ENCODE measurements around the gene P2RY11.

P2RY11 gene, protein sequence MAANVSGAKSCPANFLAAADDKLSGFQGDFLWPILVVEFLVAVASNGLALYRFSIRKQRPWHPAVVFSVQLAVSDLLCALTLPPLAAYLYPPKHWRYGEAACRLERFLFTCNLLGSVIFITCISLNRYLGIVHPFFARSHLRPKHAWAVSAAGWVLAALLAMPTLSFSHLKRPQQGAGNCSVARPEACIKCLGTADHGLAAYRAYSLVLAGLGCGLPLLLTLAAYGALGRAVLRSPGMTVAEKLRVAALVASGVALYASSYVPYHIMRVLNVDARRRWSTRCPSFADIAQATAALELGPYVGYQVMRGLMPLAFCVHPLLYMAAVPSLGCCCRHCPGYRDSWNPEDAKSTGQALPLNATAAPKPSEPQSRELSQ

DNA sequence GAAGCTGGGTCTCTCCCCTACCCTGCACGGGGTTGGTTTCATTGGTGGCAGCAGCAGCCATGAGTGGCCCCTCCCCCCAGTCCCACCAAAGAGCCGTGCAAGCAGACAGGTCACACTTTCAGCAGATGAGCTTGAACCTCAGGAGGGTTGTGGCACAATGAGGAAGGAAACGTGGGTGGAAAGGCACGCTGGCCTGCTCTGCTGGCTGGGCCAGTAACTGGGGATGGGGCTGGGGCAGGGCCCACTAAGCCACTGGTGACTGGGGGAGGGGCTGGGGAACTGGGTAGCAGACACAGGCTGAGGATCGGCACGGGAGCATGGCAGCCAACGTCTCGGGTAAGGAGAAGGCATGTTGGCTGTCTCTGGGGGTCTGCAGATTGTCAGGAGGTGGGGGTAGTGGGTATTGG, at the start of gene P2RY11:
TSS of gene P2RY11 (plus strand) at position 289 of the 407 bp plus-strand sequence. CDS start at position 318, 29 bp downstream.
- in situ Hi-C loops (cut with MboI; ENCODE audit: low sequenced_read_pairs) = no loop called here

DNA sequence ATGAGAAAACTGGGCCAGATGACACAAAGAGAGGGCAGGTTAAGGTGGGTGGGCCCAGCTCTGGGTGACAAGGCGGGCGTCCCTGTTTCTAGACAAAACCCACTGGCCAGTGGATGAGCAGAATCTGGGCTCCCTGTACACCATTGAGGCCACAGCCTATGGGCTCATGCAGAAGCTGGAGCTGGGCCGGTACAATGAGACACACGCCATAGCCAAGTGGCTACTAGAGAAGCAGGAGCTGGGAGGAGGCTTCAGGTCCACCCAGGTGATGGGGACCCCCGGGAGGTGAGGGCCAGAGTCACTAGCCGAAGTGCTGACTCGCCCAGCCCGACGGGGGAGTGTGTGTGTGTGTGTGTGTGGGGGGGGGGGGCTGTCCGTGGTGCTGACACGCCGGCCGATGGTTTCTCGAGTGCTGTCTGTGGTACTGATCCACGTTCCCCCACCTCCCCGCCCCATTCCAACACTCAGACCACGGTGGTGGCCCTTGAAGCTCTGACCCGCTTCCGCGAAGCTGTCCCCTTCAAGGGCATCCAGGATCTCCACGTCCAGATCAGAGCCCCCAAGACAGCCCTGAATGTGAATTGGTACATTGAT, 49.7 kb upstream of the P2RY11 start:
- in situ Hi-C loops (cut with MboI; ENCODE audit: low sequenced_read_pairs) = no loop called here

DNA sequence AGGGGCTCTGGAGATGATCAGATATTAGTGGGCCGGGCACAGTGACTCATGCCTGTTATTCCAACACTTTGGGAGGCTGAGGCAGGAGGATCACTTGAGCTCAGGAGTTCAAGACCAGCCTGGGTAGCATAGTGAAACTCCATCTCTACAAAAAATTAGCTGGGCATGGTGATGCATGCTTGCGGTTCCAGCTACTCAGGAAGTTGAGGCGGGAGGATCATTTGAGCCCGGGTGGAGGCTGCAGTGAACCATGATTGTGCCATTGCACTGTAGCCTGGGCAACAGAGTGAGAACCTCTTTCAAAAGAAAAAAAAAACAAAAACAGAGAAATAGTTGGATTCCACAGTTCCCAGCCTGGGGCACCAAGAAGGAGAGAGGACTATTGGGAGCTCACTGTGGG, 43.3 kb upstream of the P2RY11 start:
- in situ Hi-C loops (cut with MboI; ENCODE audit: low sequenced_read_pairs) = no loop called here

DNA sequence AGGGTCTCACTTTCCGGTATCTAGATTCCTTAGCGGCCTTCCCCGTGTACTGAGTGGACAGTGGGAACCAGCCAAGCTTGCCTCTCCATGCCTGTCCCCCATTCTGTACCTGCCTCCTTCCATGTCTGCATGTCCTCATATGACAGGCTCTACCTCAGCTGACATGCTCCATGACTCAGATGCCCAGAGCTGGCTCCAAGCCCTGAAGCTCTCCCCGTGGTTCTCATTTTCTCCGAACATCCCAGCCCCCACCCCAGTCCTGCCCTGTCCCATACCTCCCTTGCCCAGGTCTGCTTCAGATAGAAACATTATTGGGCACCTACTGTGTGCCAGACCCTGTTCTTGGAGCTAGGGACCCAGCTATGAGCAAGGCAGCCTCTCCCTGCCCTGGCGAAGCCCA, 42.4 kb upstream of the P2RY11 start:
- in situ Hi-C loops (cut with MboI; ENCODE audit: low sequenced_read_pairs) = no loop called here

DNA sequence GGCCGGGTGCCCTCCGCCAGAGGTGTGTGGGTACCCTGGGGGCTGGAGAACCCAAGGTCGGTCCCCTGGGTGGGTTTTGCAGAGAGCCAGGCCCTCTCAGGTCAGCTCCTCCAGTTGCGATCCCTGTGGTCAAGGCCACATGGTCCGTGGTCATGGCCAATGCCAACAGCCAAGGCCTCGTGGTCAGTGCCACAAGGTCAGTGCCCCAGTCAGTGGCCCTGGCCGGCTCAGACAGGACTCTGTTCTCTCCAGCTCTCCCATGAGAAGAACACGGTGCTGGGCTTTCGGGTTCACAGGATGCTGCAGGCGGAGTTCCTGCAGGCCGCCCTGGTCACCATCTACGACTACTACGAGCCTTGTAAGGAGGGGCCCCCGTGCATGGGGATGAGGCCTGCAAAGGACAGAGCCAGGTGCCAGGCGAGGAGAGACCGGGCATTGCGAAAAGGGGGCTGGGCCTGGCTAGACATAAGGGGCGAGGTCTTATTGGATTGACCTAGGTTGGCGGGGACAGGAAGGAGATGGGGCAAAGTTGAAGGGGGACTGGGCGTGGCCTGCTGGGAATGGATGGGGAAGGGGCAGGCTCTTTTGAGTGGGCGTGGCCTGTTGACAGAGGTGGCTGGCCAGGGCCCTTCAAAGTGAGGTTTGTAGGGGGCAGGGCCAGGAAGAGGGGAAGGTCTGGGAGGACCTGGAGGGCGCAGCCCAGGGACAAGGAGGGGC, 40.6 kb upstream of the P2RY11 start:
- in situ Hi-C loops (cut with MboI; ENCODE audit: low sequenced_read_pairs) = no loop called here

DNA sequence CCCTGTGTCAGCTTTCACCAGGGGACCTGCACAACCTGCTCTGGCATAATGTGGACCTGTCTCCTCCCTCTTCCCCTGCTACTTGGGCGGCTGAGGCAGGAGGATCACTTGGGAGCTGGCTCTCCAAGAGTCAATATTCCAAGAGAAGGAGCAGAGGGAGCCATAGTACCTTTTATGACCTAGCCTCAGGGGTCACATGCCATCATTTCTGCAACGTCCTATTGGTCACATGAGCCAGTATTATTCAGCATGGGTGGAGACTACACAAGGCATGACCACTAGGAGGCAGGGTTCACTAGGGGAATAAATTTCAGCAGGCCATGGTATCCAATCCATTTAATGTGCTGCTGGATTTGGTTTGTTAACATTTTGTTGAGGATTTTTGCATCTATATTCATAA, 37.3 kb upstream of the P2RY11 start:
- in situ Hi-C loops (cut with MboI; ENCODE audit: low sequenced_read_pairs) = no loop called here

DNA sequence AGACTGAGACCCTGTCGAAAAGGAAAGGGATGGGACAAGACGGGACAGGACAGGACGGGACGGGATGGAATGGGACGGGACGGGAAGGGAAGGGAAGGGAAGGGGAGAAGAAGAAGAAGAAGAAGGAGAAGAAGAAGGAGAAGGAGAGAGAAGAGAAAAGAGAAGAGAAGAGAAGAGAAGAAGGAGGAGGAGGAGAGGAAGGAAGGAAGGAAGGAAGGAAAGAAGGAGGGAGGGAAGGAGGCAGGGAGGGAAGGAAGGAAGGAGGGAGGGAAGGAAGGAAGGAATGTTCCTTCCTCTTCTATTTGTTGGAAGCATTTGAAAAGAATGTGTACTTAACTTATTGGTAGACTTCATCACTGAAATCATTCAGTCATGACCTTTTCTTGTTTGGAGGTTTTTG, 35.0 kb upstream of the P2RY11 start:
- in situ Hi-C loops (cut with MboI; ENCODE audit: low sequenced_read_pairs) = no loop called here

DNA sequence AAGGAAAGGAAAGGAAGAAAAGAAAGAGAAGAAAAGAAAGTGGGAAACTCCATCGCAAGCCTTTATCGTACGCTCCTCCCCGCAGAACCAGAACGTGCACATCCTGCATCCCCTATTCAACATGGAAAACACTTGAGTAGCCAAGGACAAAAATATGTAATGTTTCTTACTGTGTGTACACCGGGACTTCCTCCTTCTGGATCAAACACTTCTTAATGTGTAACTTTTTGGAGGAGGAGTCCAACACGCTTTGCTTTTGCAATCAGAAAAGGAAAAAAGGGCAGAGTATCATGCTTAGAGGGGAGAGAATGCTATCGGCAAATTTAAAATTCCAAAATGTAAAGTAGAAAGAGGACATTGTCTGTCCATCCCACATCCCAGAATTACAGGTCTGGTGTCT, 33.2 kb upstream of the P2RY11 start:
- in situ Hi-C loops (cut with MboI; ENCODE audit: low sequenced_read_pairs) = no loop called here

DNA sequence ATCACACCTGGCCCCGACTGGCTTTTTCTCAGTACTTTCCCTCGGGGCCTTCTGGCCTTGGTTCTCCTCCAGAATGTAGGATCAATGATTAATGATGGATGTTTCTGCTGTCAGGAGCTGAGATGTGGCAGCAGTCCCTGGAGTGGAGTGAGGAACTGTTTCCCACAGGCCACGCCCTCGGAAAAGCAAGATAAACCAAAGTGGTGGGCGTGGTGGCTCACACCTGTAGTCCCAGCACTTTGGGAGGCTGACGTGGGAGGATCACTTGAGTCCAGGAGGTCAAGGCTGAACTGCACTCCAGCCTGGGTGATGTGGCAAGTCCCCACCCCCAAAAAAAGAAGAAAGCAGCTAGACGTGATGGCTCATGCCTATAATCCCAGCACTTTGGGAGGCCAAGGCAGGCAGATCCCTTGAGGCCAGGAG, 32.5 kb upstream of the P2RY11 start:
- in situ Hi-C loops (cut with MboI; ENCODE audit: low sequenced_read_pairs) = no loop called here

DNA sequence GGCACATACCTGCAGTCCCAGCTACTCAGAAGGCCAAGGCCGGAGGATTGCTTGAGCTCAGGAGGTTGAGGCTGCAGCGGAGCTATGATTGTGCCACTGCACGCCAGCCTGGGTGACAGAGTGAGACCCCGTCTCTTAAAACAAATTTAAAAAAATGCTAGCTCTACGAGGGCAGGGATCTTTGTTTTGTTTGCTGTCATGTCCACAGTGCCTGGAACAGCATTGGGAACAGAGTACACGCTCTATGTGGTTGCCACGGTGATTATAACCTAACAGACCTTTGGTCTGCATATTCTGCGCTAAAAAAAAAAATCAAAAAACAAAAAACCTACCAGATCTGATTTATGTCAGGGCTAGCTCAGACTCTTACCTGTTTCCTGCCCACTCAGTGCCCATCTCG, 27.6 kb upstream of the P2RY11 start:
- in situ Hi-C loops (cut with MboI; ENCODE audit: low sequenced_read_pairs) = no loop called here

DNA sequence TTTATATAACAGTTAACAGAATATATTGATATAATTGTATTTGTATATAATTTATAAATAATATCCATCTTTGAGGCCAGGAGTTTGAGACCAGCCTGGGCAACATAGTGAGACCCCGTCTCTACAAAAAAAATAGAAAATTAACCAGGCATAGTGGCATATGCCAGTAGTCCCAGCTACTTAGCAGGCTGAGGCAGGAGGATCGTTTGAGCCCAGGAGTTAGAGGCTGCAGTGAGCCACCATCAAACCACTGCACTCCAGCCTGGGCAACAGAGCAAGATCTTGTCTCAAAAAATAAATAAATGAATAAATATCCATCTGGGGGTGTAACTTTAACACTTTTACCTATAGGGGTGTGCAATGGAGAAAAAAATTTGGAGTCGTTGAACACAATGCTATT, 26.7 kb upstream of the P2RY11 start:
- in situ Hi-C loops (cut with MboI; ENCODE audit: low sequenced_read_pairs) = no loop called here

DNA sequence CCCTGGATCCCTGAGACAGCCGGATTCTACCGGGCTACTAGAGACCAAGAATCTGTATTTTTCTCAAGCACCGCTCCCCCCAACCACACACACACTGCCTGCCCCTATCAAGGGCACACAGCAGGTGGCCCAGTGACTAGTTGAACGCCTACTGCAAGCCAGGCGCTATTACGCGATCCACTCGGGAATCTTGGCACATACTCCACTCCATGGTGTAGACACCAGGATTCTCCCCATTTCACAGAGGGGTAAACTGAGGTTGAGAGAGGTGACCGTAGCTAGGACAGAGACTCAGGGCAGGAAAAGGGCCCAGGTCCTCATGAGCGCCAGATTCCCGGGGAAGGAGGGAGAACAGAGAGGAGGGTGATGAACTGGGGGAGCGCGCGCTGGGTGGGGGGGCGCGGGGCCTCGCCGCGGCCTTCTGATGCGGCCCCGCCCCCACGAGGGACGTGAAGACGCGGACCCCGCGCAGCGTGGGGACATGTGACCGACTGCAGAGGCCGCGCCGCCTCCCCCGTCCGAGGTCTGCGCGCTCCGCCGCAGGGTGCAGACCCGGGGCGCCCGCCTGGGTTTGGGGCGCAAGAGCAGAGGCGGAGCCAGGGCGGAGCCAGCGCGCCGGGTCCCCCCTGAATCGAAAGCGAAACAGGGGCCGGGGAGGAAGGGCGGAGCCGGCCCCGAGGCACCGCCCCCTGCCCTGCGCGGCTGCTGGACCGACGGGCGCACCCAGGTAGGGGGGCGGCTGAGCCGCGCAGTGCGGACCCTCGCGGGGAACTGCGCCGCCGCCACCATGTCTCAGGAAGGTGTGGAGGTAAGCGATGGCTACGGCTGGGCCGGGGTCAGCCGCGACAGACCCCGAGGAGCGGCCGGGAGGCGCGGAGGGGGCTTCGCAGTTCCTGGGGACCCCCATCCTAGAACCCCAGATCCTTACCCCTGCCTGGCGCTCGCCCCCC, 25.6 kb upstream of the P2RY11 start, which contains the start of gene SHFL:
TSS of gene SHFL (plus strand) at position 677 of the 950 bp plus-strand sequence. CDS start at position 788, 111 bp downstream.
- in situ Hi-C loops (cut with MboI; ENCODE audit: low sequenced_read_pairs) = no loop called here

DNA sequence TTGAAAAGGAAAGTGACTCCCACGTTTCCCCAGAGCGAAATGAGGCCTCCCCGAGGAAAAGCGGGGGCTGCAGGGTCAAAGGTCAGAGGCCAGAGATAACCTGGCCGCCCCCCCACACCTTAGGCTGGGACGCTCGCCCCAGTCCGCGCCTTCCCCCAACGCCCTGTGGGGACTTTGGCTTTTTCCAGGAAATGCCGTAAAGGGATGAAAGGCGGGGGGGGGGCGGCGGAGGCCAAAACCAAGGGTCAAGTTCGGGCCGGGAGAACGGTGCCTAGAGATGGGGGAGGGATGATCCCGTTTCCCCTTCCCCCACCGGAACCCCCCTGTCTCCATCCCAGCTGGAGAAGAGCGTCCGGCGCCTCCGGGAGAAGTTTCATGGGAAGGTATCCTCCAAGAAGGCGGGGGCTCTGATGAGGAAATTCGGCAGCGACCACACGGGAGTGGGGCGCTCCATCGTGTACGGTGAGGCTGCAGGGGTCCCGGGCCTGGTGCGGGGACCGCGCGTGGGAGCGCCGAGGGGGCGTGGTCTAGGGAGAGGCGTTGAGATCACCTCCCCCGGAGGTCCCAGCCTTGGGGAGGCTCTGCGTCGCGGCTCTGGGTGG, 24.8 kb upstream of the P2RY11 start:
- in situ Hi-C loops (cut with MboI; ENCODE audit: low sequenced_read_pairs) = no loop called here

DNA sequence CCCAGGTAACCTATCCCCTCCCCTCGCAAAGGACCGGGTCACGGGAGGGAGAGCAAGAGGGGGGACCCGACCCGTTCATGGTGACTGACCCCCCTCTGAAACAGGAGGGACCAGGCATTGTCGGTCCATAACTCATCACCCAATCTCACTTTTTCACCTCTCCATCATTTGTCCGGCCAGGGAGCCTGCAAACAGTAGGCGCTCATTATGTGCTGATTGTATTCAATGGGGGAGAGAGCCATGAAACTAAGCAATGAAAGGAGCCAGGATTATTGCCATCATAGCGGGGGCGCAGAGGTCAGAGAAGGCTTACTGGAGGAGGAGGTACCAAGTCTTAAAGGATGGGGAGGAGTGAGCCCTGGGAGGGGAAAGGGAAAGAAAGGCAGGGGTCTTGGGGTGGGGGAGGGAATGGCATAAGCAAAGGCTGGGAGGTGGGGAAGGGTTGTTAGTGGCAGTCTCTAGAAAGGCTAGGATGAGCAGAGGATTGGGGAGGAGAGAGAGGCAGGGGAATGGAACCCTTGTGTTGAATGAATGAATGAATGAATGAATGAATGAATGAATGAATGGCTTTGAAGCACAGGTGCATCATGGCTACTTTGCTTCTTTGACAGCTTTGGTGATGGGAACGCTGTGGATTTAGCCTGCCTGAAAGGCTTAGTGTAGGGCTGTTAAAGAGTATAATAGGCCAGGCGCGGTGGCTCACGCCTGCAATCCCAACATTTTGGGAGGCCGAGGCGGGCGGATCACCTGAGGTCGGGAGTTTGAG, 24.0 kb upstream of the P2RY11 start:
- in situ Hi-C loops (cut with MboI; ENCODE audit: low sequenced_read_pairs) = no loop called here

DNA sequence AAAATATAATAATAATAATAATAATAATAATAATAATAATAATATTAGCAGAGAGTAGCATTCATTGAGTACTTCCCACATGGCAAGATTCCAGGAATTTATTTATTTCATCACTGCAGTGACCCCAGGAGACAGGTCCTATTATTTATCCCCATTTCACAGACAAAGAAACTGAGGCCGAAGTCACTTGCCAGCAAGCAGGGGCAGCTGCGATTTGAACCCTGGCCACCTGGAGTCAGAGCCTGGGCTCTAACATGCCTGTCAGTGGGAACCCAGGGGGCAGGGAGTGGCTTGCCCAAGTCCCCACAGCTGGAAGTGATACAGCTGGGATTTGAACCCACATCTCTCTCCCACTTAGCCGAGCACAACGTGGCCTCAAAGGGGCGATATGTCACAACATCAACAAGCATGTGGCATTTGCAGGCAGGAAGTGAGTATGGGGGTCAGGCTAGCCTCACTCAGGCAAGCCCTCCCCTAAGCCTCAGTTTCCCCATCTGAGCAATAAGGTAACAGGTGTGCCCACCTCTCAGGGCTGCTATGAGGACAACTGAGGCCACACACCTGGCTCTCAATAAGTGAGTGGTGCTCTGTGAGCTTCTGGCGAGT, 22.4 kb upstream of the P2RY11 start:
- in situ Hi-C loops (cut with MboI; ENCODE audit: low sequenced_read_pairs) = no loop called here

DNA sequence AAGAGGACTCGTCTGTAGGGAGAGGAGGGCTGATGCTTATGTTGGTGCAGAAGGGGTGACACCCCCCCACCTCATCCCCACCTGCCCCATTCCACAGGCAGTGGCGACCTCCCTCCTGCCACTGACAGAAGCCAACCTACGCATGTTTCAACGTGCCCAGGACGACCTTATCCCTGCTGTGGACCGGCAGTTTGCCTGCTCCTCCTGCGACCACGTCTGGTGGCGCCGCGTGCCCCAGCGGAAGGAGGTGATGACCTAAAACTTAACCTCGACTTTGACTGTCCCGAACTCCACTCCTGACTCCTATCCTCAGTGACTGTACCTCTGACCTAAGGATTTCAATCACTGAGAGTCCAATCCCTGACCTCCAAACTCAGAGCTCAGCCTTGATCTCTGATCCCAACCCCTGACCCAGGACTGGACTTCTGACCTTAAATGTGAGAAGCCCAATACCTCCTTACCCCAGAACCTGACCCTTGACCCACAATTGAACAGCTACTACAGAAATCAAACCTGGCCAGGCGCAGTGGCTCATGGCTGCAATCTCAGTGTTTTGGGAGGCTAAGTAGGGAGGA, 21.6 kb upstream of the P2RY11 start:
- in situ Hi-C loops (cut with MboI; ENCODE audit: low sequenced_read_pairs) = no loop called here

DNA sequence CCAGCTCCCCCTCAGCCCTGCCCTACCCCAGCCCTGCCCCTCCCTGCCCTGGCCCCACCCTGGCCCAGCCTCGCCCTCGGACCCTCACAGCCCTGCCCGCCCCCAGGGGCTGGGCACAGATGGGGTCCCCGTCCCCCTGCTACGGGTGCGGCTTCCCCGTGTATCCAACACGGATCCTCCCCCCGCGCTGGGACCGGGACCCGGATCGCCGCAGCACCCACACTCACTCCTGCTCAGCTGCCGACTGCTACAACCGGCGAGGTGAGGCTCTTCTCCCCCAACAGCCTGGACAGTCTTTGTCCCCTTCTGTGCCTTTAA, 20.2 kb upstream of the P2RY11 start:
- in situ Hi-C loops (cut with MboI; ENCODE audit: low sequenced_read_pairs) = no loop called here

DNA sequence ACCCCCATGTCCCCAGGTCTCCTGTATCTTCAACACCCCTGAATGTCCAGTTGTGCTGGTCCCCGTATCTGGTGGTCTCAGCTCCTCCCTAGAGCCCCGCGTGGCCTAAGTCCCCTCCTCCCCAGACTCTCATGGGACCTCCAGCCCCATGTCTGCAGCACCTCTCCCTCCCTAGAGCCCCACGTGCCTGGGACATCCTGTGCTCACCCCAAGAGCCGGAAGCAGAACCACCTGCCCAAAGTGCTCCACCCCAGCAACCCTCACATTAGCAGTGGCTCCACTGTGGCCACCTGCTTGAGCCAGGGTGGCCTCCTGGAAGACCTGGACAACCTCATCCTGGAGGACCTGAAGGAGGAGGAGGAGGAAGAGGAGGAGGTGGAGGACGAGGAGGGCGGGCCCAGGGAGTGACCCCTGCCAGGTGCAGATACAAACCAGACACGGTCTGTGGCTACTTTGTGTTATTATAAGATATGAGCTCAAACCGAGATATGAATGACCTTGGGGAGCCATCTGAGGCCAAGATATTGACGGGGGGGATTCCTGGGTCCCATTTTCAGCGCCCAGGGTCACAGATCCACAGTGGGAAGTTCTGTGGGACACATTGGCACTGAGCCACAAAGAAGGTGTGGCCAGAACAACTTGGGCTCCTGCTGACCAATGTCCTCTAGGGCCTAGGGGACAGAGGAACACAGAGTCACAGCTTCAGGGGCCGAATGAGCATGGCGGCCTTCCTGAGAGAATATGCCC, 19.4 kb upstream of the P2RY11 start:
- in situ Hi-C loops (cut with MboI; ENCODE audit: low sequenced_read_pairs) = no loop called here

Measured in hTERT RPE-1 (cell line).